NCI-H1436 treated with DMSO at 0.1 percent for 48 hours (cell line): Measurements from ENCODE around the gene LGI4.

Experiments
- DNase-seq: peaks from one replicate; lab custom pipeline; 2025; lab: John Stamatoyannopoulos, UW

Gene LGI4

GRCh38 chr19:35085947-35086346 is 48.9 kb downstream of the LGI4 start:
- no peak for DNase-seq

- DNase-seq: no peak
These were observed 50.4 kb downstream of the LGI4 start for GRCh38 chr19:35084509-35084762.

GRCh38 chr19:35083691-35084508 is 51.0 kb downstream of the LGI4 start:
- no peak for DNase-seq

- DNase-seq: no peak
These were observed 53.7 kb downstream of the LGI4 start for GRCh38 chr19:35081201-35081600.

- DNase-seq: no peak
These were observed 54.2 kb downstream of the LGI4 start for GRCh38 chr19:35080613-35081170.

- DNase-seq: no peak
These were observed 55.0 kb downstream of the LGI4 start for GRCh38 chr19:35079826-35080225.

- no peak for DNase-seq
These were observed 57.2 kb downstream of the LGI4 start for GRCh38 chr19:35077411-35078223.

- no peak for DNase-seq
These were observed 58.2 kb downstream of the LGI4 start for GRCh38 chr19:35076657-35077056.

GRCh38 chr19:35076026-35076370 is 58.9 kb downstream of the LGI4 start:
- DNase-seq: no peak

- DNase-seq: no peak
These were observed 59.4 kb downstream of the LGI4 start for GRCh38 chr19:35075202-35076025.
